Upper lobe of right lung (tissue), 1 donor: Measurements from ENCODE around the gene ZC2HC1C. TPM values are rescaled to one million over a fixed set of nuclear protein-coding genes. Genes with fewer than 3 reads are reported as not detected.
"Not testable (repeated sequence)": the region's sequence is repeated elsewhere in the genome, so short reads cannot be mapped to it uniquely, and the experiment has no call there.

ENCODE experiments used
- ATAC-seq: fragments of 200-7000 bp; cut with Tn5 transposase; one replicate; pipeline ENCODE4 v1.9.1; 2020; ENCODE audit warnings: mild to moderate bottlenecking, moderate library complexity
- DNase-seq: peaks from one replicate; pipeline ENCODE4 v3.0.0-alpha.2; 2020
- H3K27ac ChIP-seq: fragments of 200-600 bp; one replicate; pipeline ENCODE4 v1.8.0; 2022
- H3K27me3 ChIP-seq: fragments of 200-600 bp; one replicate; pipeline ENCODE4 v1.8.0; 2022; ENCODE audit warnings: mild to moderate bottlenecking
- H3K36me3 ChIP-seq: fragments of 200-600 bp; one replicate; pipeline ENCODE4 v1.8.0; 2022
- H3K4me1 ChIP-seq: fragments of 200-600 bp; one replicate; pipeline ENCODE4 v1.8.0; 2022
- H3K4me3 ChIP-seq: fragments of 200-600 bp; one replicate; pipeline ENCODE4 v1.8.0; 2022; ENCODE audit warnings: mild to moderate bottlenecking
- H3K9me3 ChIP-seq: fragments of 200-600 bp; one replicate; pipeline ENCODE4 v1.8.0; 2022
- CTCF ChIP-seq: fragments of 200-600 bp; IDR thresholded peaks from one replicate; pipeline ENCODE4 v1.8.0; 2022; ENCODE audit warnings: antibody characterized with exemption
- intact Hi-C: fragments of 100-400 bp; cut with DNase I; formaldehyde crosslinking; loops from one replicate; pipeline ENCODE4 v1.11.0; 2022
- total RNA-seq: library from RNA; stranded (reverse); fragmentation: NEBNext Ultra II Directional; extraction: Animal tissue kit (Norgen Biotek cat#: 25700); gene quantifications from one replicate; pipeline ENCODE4 v1.2.1, GENCODE V29; 2021
- donor health status: DM: no; HTN: yes; CAD: no; lungs with severe emphysema.

The ZC2HC1C gene
- total RNA-seq, 1 donor from 2014 or later: 4.5 TPM

DNA sequence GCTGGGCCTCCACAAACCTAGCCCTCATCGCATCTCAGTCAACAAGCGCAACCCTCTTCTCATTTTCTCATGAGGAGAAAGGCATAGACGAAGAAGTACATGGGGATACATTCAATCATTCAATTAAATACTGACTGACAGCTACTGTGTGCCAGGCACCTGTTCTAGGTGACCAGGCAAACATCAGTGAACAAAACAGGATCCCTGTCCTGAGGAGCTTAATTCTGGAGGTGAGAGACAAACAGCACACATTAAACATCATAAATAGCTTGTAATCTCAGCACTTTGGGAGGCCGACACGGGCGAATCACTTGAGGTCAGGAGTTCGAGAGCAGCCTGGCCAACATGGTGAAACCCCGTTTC lies 5.3 kb upstream of the ZC2HC1C start:
- Histone ChIP-seq H3K4me3 (peak overlapping the region; percentile 94), H3K27ac (peak overlapping the region; percentile 81), H3K9me3 (no peaks in the 10 kb centered on the region), H3K4me1 (peaks cover 26% of the 10 kb centered on the region), H3K27me3 (no peaks in the 10 kb centered on the region), H3K36me3 (no peaks in the 10 kb centered on the region)
- TF ChIP-seq CTCF: no peak
- ATAC-seq: no peak
- intact Hi-C loops: no loop called here
- DNase-seq: no peak

GRCh38 chr14:75066691-75067090 lies 2.8 kb upstream of the ZC2HC1C start:
- Histone ChIP-seq H3K36me3 (no peaks in the 10 kb centered on the region), H3K27ac (no peak overlapping the region), H3K27me3 (no peaks in the 10 kb centered on the region), H3K4me3 (no peak overlapping the region), H3K4me1 (peaks cover 40% of the 10 kb centered on the region), H3K9me3 (no peaks in the 10 kb centered on the region)
- TF ChIP-seq CTCF: no peak
- intact Hi-C loops: no loop called here
- ATAC-seq: no peak
- DNase-seq: no peak

DNA sequence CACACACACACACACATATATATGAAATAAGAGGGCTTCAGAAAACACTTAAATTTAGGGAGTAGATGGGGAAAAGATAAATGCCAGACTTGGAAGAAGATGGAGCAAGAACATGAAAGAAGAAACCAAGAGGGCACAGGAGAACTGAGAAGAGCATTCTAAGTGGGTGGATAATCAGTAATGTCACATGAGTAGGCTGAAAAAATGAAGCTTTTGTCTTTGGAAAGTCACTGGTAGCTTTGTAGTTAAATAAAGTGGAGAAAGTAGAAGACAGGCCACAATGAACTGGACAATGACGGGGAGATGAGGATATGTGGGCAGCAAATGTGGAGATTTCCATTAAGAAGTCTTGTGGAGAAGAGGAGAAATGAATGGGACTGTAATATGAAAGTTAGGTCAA lies 2.2 kb upstream of the ZC2HC1C start:
- Histone ChIP-seq H3K4me1 (peaks cover 40% of the 10 kb centered on the region), H3K36me3 (no peaks in the 10 kb centered on the region), H3K9me3 (no peaks in the 10 kb centered on the region), H3K27me3 (no peaks in the 10 kb centered on the region), H3K27ac (no peak overlapping the region), H3K4me3 (no peak overlapping the region)
- ATAC-seq (no peak), DNase-seq (no peak)
- intact Hi-C loops: no loop called here
- no peak for TF ChIP-seq CTCF

- H3K9me3 ChIP-seq, DNase-seq, H3K36me3 ChIP-seq, ATAC-seq, H3K27me3 ChIP-seq, intact Hi-C loops: not testable (repeated sequence)
- Histone ChIP-seq H3K4me1 (peaks cover 37% of the 10 kb centered on the region), H3K27ac (peak overlapping the region; percentile 93), H3K4me3 (peak overlapping the region; percentile 58)
Observed at GRCh38 chr14:75067765-75068164, 1.7 kb upstream of the ZC2HC1C start.

DNA sequence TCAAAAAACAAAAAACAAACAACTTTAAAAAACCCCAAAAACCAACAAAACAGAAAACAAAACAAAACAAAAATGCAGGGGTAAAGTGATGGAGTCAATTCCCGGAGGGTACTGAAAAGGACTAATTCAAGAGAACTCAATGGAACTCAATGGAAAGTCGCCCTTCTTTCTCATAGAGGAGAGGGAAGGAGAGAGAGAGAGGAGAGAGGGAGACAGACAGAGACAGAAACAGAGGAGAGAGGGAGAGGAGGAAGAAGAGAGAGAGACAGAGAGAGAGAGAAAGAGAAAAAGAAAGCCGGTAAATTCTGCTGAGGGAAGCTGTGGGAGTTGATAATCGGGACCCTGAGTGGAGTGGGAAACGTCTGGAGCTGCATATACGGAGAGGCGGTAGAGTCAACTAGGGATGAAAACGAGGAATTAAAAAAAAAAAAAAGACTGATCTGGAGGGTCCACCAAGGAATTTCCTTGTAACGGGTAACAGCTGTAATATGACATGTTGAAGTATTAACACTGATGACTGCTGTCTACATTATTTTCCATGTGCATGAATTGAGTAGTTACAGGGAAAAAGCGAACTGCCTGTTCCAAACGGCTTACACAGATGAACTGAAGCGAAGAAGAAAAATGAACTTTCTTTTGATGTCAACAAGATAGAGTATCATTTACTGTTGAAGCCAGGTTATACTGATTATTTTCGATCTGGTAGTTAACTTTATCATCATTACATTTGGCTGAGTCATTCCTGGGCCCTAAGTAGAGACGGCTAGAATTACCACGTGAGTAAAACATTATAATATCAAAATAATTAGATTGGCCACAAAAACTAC lies 934 bp upstream of the ZC2HC1C start:
- Histone ChIP-seq H3K36me3 (no peaks in the 10 kb centered on the region), H3K4me3 (peak overlapping the region; percentile 58), H3K9me3 (no peaks in the 10 kb centered on the region), H3K27me3 (no peaks in the 10 kb centered on the region), H3K4me1 (peaks cover 31% of the 10 kb centered on the region), H3K27ac (peak overlapping the region; percentile 93)
- intact Hi-C loops: no loop called here
- no peak for TF ChIP-seq CTCF
- no peak for DNase-seq
- no peak for ATAC-seq

- peak overlapping the region; percentile 93 for H3K27ac ChIP-seq
- H3K4me1 ChIP-seq: peaks cover 24% of the 10 kb centered on the region
- no peaks in the 10 kb centered on the region for H3K27me3 ChIP-seq
- no peaks in the 10 kb centered on the region for H3K36me3 ChIP-seq
- TF ChIP-seq CTCF: no peak
- ATAC-seq: peak; percentile 34
- intact Hi-C loops: no loop called here
- DNase-seq: no peak
- H3K4me3 ChIP-seq: peak overlapping the region; percentile 58
- no peaks in the 10 kb centered on the region for H3K9me3 ChIP-seq
Observed at GRCh38 chr14:75069811-75070145, 337 bp downstream of the ZC2HC1C start.
